ENCODE data around the gene TSPAN18. TPM values are rescaled to one million over a fixed set of nuclear protein-coding genes. Genes with fewer than 3 reads are reported as not detected.

The TSPAN18 gene
- total RNA-seq, 1 experiment from 2014 or later = 18.3 TPM

GRCh38 chr11:44970293-44970692 is 243.5 kb downstream of the TSPAN18 start:
- no peak overlapping the region for H3K4me3 ChIP-seq (replicated peaks in 1 of 2; ENCODE audit: low read depth in 1 of 2, low read length in 2 of 2)
- POLR2A ChIA-PET = no interaction called here
- H3K79me2 ChIP-seq (ENCODE audit: insufficient read depth, low read length) = no peaks in the 10 kb centered on the region
- H3K27ac ChIP-seq (ENCODE audit: low read depth, low read length) = no peak overlapping the region
- no peaks in the 10 kb centered on the region for H4K20me1 ChIP-seq (ENCODE audit: insufficient read depth)
- no peaks in the 10 kb centered on the region for H3K9me3 ChIP-seq (ENCODE audit: control insufficient read depth in 1 of 2, insufficient read depth in 1 of 2, low read depth in 1 of 2, low read length in 2 of 2)
- H3K36me3 ChIP-seq (ENCODE audit: control insufficient read depth in 1 of 2, insufficient read depth in 2 of 2, low read length in 2 of 2) = no peaks in the 10 kb centered on the region
- ATAC-seq = no peak
- no TSS peak for BruUV-seq (replicated peaks)
- H3K27me3 ChIP-seq (ENCODE audit: insufficient read depth, low read length) = no peaks in the 10 kb centered on the region
- CTCF ChIA-PET = no interaction called here
- no peaks in the 10 kb centered on the region for H3K4me1 ChIP-seq (ENCODE audit: control insufficient read depth in 1 of 2, insufficient read depth in 2 of 2, low read length in 2 of 2)
- DNase-seq (ENCODE audit: low read depth, low spot score) = no peak
- intact Hi-C loops (cut with micrococcal nuclease) = no loop called here
- H3K9ac ChIP-seq (ENCODE audit: low read length) = no peak overlapping the region
- no peak overlapping the region for H2AFZ ChIP-seq (ENCODE audit: low read depth, low read length, poor library complexity, severe bottlenecking)
- H3K9me2 ChIP-seq (ENCODE audit: insufficient read depth) = no peaks in the 10 kb centered on the region
- RAD21 ChIA-PET (ENCODE audit: low non-redundant PET in 1 of 2, low total read pairs in 2 of 2, uncharacterized antibody in 2 of 2, unreplicated experiment in 2 of 2) = no interaction called here
- TF ChIP-seq SRF (IDR thresholded peaks at IDR 0.05; ENCODE audit: low read depth) (no peak), YY1 (IDR thresholded peaks at IDR 0.05; ENCODE audit: extremely low read depth, insufficient replicate concordance, low read depth, low read length) (no peak), CBX3 (IDR thresholded peaks at IDR 0.05; ENCODE audit: low read depth) (no peak), CEBPB (IDR thresholded peaks at IDR 0.05; ENCODE audit: low read depth) (no peak), ATF3 (IDR thresholded peaks at IDR 0.05) (no peak), FOSL1 (IDR thresholded peaks at IDR 0.05; ENCODE audit: low read depth) (no peak), POLR2A (IDR thresholded peaks at IDR 0.05; ENCODE audit: borderline replicate concordance, extremely low read depth, insufficient read depth, insufficient read length) (no peak), EGR1 (IDR thresholded peaks at IDR 0.05; ENCODE audit: low read depth) (no peak), CTCF (IDR thresholded peaks at IDR 0.05 in 2 of 3, conservative IDR thresholded peaks at IDR 0.05 in 1 of 3; ENCODE audit: borderline replicate concordance in 1 of 3, insufficient read depth in 1 of 3, low read depth in 2 of 3, low read length in 2 of 3) (no peak), EZH2phosphoT487 (IDR thresholded peaks at IDR 0.05; ENCODE audit: borderline replicate concordance) (no peak), ZNF274 (IDR thresholded peaks at IDR 0.05; ENCODE audit: low read depth, low read length) (no peak), SIN3A (IDR thresholded peaks at IDR 0.05; ENCODE audit: low read depth) (no peak), POLR2AphosphoS5 (IDR thresholded peaks at IDR 0.05; ENCODE audit: low read depth, low read length) (no peak), RAD21 (IDR thresholded peaks at IDR 0.05; ENCODE audit: low read depth) (no peak)
- H3K4me2 ChIP-seq (ENCODE audit: low read length) = no peak overlapping the region

All from HCT116 (cell line).